H1 (cell line): ENCODE results near the gene TLE1. TPM values are rescaled to one million over a fixed set of nuclear protein-coding genes. Genes with fewer than 3 reads are reported as not detected.

ENCODE experiments used
- BACH1 ChIP-seq: IDR thresholded peaks from 2 replicates; pipeline ENCODE4 v1.6.1; 2012; ENCODE audit warnings: low read length, improper control_type of control experiment
- EZH2 ChIP-seq: fragments of 200-600 bp; sonication (generic); IDR thresholded peaks from 2 replicates; pipeline ENCODE4 v1.7.1; 2012; ENCODE audit warnings: low read depth, mild to moderate bottlenecking, moderate library complexity, low read length, inconsistent platforms; ENCODE audit not compliant: severe bottlenecking
- GABPA ChIP-seq: IDR thresholded peaks from 2 replicates; pipeline ENCODE4 v1.6.1; 2011; ENCODE audit warnings: mild to moderate bottlenecking, low read length, moderate library complexity, borderline replicate concordance; ENCODE audit not compliant: insufficient read depth
- RFX5 ChIP-seq: IDR thresholded peaks from 2 replicates; pipeline ENCODE4 v1.6.1; 2011; ENCODE audit warnings: low read depth, low read length, improper control_type of control experiment, borderline replicate concordance
- SAP30 ChIP-seq: fragments of 300-600 bp; sonication (generic); IDR thresholded peaks from 2 replicates; pipeline ENCODE4 v1.7.1; 2012; ENCODE audit warnings: low read length, moderate library complexity, mild to moderate bottlenecking, inconsistent platforms; ENCODE audit not compliant: insufficient read depth, insufficient replicate concordance
- SP4 ChIP-seq: IDR thresholded peaks from 2 replicates; pipeline ENCODE4 v1.6.1; 2012; ENCODE audit warnings: low read length, inconsistent platforms
- SRF ChIP-seq: IDR thresholded peaks from 2 replicates; pipeline ENCODE4 v1.6.1; 2011; ENCODE audit warnings: mild to moderate bottlenecking, low read depth, low read length, moderate library complexity
- TAF7 ChIP-seq: optimal IDR thresholded peaks from 2 replicates; pipeline ENCODE3; 2011; ENCODE audit warnings: low read depth, mild to moderate bottlenecking, inconsistent platforms, low read length, moderate library complexity, borderline replicate concordance
- polyA plus RNA-seq, 7 experiments: library from polyadenylated mRNA; depleted of rRNA in 3 of 7; stranded (reverse) in 5 of 7; unstranded in 2 of 7; fragments of >200 nt in 5 of 7; fragments of 200-250 nt in 2 of 7; gene quantifications; 1 replicate in 5 of 7; 2 replicates in 1 of 7; 4 replicates in 1 of 7; pipeline versions ENCODE4 v1.2.1 to v1.2.3, GENCODE V29; 2011 to 2013; ENCODE audit warnings: missing spikeins in 2 of 7, mixed read lengths in 2 of 7
- total RNA-seq: library from RNA; stranded (reverse); fragmentation: NEBNext Ultra II Directional; extraction: Animal tissue kit (Norgen Biotek cat#: 25700); gene quantifications from 2 replicates; pipeline ENCODE4 v1.2.1, GENCODE V29; 2021
- TF ChIP-seq, protein P1 (sequence below): fragments of 300-600 bp; sonication (generic); IDR thresholded peaks from 2 replicates; pipeline ENCODE4 v1.7.1; 2012; ENCODE audit warnings: low read length, moderate library complexity, mild to moderate bottlenecking, inconsistent platforms; ENCODE audit not compliant: insufficient replicate concordance
- TF ChIP-seq, protein P2 (sequence below): IDR thresholded peaks from 2 replicates; pipeline ENCODE4 v1.6.1; 2011; ENCODE audit warnings: low read length, improper control_type of control experiment

Gene TLE1
- total and polyA plus RNA-seq, 2 of the 8 experiments (the other 6 are each of a cell fraction or from before 2014, with no cell fraction given), result 81.8 to 91.6 TPM

DNA sequence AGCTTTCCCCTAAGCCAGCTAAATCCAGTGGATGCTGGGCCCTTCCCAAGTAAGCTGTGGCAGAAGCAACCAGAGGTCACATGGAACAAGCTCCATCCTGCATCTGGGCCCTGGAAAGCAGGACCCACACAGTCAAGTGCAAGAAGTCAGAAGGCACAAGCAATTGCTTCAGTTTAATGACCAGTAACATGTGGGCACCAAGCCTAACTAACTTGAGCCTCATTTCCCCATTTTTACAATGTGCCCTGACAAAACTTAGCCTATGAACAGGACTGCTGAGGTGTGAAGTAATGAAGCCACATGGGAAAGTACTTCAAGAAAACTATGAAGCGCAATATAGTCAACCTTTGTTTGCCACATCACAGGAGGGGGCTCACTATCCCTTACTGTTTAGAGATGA is 90.5 kb downstream of the TLE1 start (continued):
- TF ChIP-seq, protein P1, sequence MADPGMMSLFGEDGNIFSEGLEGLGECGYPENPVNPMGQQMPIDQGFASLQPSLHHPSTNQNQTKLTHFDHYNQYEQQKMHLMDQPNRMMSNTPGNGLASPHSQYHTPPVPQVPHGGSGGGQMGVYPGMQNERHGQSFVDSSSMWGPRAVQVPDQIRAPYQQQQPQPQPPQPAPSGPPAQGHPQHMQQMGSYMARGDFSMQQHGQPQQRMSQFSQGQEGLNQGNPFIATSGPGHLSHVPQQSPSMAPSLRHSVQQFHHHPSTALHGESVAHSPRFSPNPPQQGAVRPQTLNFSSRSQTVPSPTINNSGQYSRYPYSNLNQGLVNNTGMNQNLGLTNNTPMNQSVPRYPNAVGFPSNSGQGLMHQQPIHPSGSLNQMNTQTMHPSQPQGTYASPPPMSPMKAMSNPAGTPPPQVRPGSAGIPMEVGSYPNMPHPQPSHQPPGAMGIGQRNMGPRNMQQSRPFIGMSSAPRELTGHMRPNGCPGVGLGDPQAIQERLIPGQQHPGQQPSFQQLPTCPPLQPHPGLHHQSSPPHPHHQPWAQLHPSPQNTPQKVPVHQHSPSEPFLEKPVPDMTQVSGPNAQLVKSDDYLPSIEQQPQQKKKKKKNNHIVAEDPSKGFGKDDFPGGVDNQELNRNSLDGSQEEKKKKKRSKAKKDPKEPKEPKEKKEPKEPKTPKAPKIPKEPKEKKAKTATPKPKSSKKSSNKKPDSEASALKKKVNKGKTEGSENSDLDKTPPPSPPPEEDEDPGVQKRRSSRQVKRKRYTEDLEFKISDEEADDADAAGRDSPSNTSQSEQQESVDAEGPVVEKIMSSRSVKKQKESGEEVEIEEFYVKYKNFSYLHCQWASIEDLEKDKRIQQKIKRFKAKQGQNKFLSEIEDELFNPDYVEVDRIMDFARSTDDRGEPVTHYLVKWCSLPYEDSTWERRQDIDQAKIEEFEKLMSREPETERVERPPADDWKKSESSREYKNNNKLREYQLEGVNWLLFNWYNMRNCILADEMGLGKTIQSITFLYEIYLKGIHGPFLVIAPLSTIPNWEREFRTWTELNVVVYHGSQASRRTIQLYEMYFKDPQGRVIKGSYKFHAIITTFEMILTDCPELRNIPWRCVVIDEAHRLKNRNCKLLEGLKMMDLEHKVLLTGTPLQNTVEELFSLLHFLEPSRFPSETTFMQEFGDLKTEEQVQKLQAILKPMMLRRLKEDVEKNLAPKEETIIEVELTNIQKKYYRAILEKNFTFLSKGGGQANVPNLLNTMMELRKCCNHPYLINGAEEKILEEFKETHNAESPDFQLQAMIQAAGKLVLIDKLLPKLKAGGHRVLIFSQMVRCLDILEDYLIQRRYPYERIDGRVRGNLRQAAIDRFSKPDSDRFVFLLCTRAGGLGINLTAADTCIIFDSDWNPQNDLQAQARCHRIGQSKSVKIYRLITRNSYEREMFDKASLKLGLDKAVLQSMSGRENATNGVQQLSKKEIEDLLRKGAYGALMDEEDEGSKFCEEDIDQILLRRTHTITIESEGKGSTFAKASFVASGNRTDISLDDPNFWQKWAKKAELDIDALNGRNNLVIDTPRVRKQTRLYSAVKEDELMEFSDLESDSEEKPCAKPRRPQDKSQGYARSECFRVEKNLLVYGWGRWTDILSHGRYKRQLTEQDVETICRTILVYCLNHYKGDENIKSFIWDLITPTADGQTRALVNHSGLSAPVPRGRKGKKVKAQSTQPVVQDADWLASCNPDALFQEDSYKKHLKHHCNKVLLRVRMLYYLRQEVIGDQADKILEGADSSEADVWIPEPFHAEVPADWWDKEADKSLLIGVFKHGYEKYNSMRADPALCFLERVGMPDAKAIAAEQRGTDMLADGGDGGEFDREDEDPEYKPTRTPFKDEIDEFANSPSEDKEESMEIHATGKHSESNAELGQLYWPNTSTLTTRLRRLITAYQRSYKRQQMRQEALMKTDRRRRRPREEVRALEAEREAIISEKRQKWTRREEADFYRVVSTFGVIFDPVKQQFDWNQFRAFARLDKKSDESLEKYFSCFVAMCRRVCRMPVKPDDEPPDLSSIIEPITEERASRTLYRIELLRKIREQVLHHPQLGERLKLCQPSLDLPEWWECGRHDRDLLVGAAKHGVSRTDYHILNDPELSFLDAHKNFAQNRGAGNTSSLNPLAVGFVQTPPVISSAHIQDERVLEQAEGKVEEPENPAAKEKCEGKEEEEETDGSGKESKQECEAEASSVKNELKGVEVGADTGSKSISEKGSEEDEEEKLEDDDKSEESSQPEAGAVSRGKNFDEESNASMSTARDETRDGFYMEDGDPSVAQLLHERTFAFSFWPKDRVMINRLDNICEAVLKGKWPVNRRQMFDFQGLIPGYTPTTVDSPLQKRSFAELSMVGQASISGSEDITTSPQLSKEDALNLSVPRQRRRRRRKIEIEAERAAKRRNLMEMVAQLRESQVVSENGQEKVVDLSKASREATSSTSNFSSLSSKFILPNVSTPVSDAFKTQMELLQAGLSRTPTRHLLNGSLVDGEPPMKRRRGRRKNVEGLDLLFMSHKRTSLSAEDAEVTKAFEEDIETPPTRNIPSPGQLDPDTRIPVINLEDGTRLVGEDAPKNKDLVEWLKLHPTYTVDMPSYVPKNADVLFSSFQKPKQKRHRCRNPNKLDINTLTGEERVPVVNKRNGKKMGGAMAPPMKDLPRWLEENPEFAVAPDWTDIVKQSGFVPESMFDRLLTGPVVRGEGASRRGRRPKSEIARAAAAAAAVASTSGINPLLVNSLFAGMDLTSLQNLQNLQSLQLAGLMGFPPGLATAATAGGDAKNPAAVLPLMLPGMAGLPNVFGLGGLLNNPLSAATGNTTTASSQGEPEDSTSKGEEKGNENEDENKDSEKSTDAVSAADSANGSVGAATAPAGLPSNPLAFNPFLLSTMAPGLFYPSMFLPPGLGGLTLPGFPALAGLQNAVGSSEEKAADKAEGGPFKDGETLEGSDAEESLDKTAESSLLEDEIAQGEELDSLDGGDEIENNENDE, result no peak
- TF ChIP-seq BACH1 (no peak), RFX5 (no peak), SRF (no peak), SAP30 (no peak), GABPA (no peak), SP4 (no peak), TAF7 (no peak), EZH2 (no peak)
- TF ChIP-seq, protein P2, sequence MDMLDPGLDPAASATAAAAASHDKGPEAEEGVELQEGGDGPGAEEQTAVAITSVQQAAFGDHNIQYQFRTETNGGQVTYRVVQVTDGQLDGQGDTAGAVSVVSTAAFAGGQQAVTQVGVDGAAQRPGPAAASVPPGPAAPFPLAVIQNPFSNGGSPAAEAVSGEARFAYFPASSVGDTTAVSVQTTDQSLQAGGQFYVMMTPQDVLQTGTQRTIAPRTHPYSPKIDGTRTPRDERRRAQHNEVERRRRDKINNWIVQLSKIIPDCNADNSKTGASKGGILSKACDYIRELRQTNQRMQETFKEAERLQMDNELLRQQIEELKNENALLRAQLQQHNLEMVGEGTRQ, result no peak
